HepG2 (cell line): Measurements from ENCODE around the gene RAB3GAP1.

ENCODE experiments used
- CBX1 ChIP-seq: IDR thresholded peaks from one replicate; pipeline ENCODE4 v1.6.1; 2016; ENCODE audit warnings: antibody characterized with exemption, low read depth
- CREB1 ChIP-seq, 2 experiments: fragments of 450-650 bp in 1 of 2; IDR thresholded peaks; 2 replicates each; pipeline ENCODE4 v1.6.1; 2016 to 2017; ENCODE audit warnings: control low read depth in 1 of 2, mild to moderate bottlenecking in 1 of 2, missing compliant biosample characterization in 1 of 2, missing genetic modification characterization in 1 of 2
- CTCF ChIP-seq: sonication (generic); formaldehyde crosslinking; IDR thresholded peaks from 2 replicates; pipeline ENCODE4 v1.5.0; 2020; ENCODE audit warnings: mild to moderate bottlenecking, missing genetic modification reagents, moderate library complexity
- FOXK2 ChIP-seq: fragments of 450-650 bp; IDR thresholded peaks from 2 replicates; pipeline ENCODE4 v1.6.1; 2016
- KMT2A ChIP-seq: sonication (generic); formaldehyde crosslinking; IDR thresholded peaks from 2 replicates; pipeline ENCODE4 v1.4.0; 2020; ENCODE audit warnings: missing genetic modification reagents
- MAFK ChIP-seq, 2 experiments: IDR thresholded peaks in 1 of 2; conservative IDR thresholded peaks in 1 of 2; 2 replicates each; pipeline ENCODE4 v1.6.1; 2011; ENCODE audit warnings: improper control_type of control experiment in 2 of 2, low read length in 2 of 2
- NFE2 ChIP-seq: sonication (generic); formaldehyde crosslinking; IDR thresholded peaks from 2 replicates; pipeline ENCODE4 v1.4.0; 2020; ENCODE audit warnings: missing genetic modification reagents
- PHF8 ChIP-seq: sonication (generic); formaldehyde crosslinking; IDR thresholded peaks from 2 replicates; pipeline ENCODE4 v1.5.0; 2020; ENCODE audit warnings: missing genetic modification reagents
- REST ChIP-seq, 2 experiments: IDR thresholded peaks; 2 replicates each; pipeline ENCODE4 v1.6.1; 2011 to 2012; ENCODE audit warnings: low read length in 2 of 2, borderline replicate concordance in 1 of 2, low read depth in 1 of 2, mild to moderate bottlenecking in 1 of 2, moderate library complexity in 1 of 2
- SMARCE1 ChIP-seq: fragments of 450-650 bp; IDR thresholded peaks from 2 replicates; pipeline ENCODE4 v1.6.1; 2017; ENCODE audit warnings: borderline replicate concordance
- ZNF12 ChIP-seq: sonication (generic); formaldehyde crosslinking; IDR thresholded peaks from 2 replicates; pipeline ENCODE4 v1.5.0; 2020; ENCODE audit warnings: missing genetic modification reagents
- ZNF124 ChIP-seq: sonication (generic); formaldehyde crosslinking; IDR thresholded peaks from 2 replicates; pipeline ENCODE4 v1.4.0; 2020; ENCODE audit warnings: missing genetic modification reagents
- ZNF639 ChIP-seq: conservative IDR thresholded peaks from 2 replicates; pipeline ENCODE4 v1.6.1; 2018; ENCODE audit warnings: missing genetic modification reagents
- TF ChIP-seq, protein P1 (sequence below): sonication (generic); formaldehyde crosslinking; IDR thresholded peaks from 2 replicates; pipeline ENCODE4 v1.8.0; 2022; ENCODE audit warnings: low read depth, missing genetic modification reagents

GRCh38 chr2:135198481-135198880 is 146.4 kb downstream of the RAB3GAP1 start:
- TF ChIP-seq CREB1 (IDR thresholded peaks at IDR 0.05) (no peak), CREB1 (CRISPR knock-in tag; IDR thresholded peaks at IDR 0.05) (no peak), MAFK (conservative IDR thresholded peaks at IDR 0.05 in 1 of 2, IDR thresholded peaks at IDR 0.05 in 1 of 2; ENCODE audit: low read length in 2 of 2) (no peak), PHF8 (CRISPR knock-in tag) (no peak), ZNF124 (no peak), ZNF12 (no peak), REST (IDR thresholded peaks at IDR 0.05; ENCODE audit: borderline replicate concordance in 1 of 2, low read depth in 1 of 2, low read length in 2 of 2) (no peak), SMARCE1 (no peak), ZNF639 (CRISPR knock-in tag) (no peak), KMT2A (CRISPR knock-in tag) (no peak), NFE2 (no peak), CBX1 (no peak), CTCF (CRISPR knock-in tag) (no peak), FOXK2 (no peak)
- TF ChIP-seq, protein P1, sequence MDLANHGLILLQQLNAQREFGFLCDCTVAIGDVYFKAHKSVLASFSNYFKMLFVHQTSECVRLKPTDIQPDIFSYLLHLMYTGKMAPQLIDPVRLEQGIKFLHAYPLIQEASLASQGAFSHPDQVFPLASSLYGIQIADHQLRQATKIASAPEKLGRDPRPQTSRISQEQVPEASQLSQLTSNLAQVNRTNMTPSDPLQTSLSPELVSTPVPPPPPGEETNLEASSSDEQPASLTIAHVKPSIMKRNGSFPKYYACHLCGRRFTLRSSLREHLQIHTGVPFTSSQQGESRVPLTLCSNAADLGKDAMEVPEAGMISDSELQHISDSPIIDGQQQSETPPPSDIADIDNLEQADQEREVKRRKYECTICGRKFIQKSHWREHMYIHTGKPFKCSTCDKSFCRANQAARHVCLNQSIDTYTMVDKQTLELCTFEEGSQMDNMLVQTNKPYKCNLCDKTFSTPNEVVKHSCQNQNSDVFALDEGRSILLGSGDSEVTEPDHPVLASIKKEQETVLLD (CRISPR knock-in tag): no peak
